ENCODE measurements around the gene PCBP3.
A peak's percentile ranks its signal among the peaks of the same experiment; 100 is the strongest.

The PCBP3 gene

DNA sequence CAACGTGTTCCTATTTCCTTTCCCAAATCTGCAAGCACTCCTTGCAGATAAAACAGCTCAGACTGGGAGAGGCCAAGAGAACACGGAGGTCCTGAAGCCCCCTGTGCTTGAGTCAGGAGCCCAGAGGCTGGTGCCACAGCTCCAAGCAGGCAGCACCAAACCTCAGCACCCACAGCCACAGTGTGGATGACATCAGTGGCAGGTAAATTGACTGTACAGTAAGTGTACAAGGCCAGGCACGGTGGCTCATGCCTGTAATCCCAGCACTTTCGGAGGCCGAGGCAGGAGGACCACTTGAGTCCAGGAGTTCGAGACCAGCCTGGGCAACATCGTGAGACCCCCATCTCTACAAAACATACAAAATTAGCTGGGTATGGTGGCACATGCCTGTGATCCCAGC lies 336.1 kb downstream of the PCBP3 start:
- CTCF ChIA-PET, result interaction anchor here (0.8 kb wide), 1 partner anchor 9 kb away, joined by 4 read pairs; no protein-coding TSS in a partner anchor
- H3K9me3 ChIP-seq (ENCODE audit: control extremely low read depth in 1 of 5, control insufficient read depth in 4 of 5, insufficient read depth in 2 of 5, low read depth in 1 of 5, low read length in 4 of 5), result no peaks in the 10 kb centered on the region
- WGBS (ENCODE audit: insufficient coverage), result 86% methylated on average over 5 of the region's 7 CpGs
- peaks cover 0 to 37% (median 30%) of the 10 kb centered on the region in 4 experiments for H3K4me1 ChIP-seq (ENCODE audit: control extremely low read depth in 1 of 4, control insufficient read depth in 4 of 4, insufficient read depth in 4 of 4, low read length in 3 of 4)
- H3K27me3 ChIP-seq (replicated peaks in 2 of 5; ENCODE audit: control insufficient read depth in 4 of 5, insufficient read depth in 5 of 5, low read length in 4 of 5), result peaks cover 0 to 84% (median 18%) of the 10 kb centered on the region in 5 experiments
- POLR2A ChIA-PET, result no interaction called here
- DNase-seq, result no peak
- H3K4me3 ChIP-seq (ENCODE audit: control insufficient read depth in 1 of 7, extremely low read depth in 1 of 7, insufficient read depth in 4 of 7, low read depth in 2 of 7, low read length in 6 of 7), result no peak overlapping the region
- H3K36me3 ChIP-seq (ENCODE audit: control insufficient read depth in 4 of 4, insufficient read depth in 4 of 4, low read length in 3 of 4), result no peaks in the 10 kb centered on the region
- H3K27ac ChIP-seq (ENCODE audit: insufficient read depth in 1 of 2, low read depth in 1 of 2, low read length in 2 of 2, poor library complexity in 1 of 2, severe bottlenecking in 2 of 2), result no peak overlapping the region

DNA sequence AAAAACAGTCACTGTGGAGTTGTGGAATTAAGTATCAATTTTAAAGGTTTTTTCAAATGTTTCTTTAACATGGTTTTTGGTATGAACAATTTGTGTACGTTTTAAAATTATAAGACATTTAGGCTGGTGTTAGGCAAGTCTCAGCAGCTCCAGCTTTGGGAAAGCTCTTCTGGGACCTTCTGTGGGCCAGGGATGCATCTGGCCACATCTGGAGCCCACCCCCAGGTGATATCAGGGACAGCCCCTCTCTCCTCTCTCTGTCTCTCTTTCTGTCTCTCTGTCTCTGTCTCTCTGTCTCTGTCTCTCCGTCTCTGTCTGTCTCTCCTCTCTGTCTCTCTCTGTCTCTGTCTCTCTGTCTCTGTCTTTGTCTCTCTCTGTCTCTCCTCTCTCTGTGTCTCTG lies 336.7 kb downstream of the PCBP3 start:
- peaks cover 0 to 30% (median 24%) of the 10 kb centered on the region in 4 experiments for H3K4me1 ChIP-seq (ENCODE audit: control extremely low read depth in 1 of 4, control insufficient read depth in 4 of 4, insufficient read depth in 4 of 4, low read length in 3 of 4)
- peaks cover 0 to 84% (median 14%) of the 10 kb centered on the region in 5 experiments for H3K27me3 ChIP-seq (replicated peaks in 2 of 5; ENCODE audit: control insufficient read depth in 4 of 5, insufficient read depth in 5 of 5, low read length in 4 of 5)
- ChIA-PET CTCF (interaction anchor here (0.8 kb wide), 1 partner anchor 9 kb away, joined by 4 read pairs; no protein-coding TSS in a partner anchor), POLR2A (no interaction called here)
- no peak overlapping the region for H3K4me3 ChIP-seq (ENCODE audit: control insufficient read depth in 1 of 7, extremely low read depth in 1 of 7, insufficient read depth in 4 of 7, low read depth in 2 of 7, low read length in 6 of 7)
- 83% methylated on average over 2 of the region's 2 CpGs for WGBS (ENCODE audit: insufficient coverage)
- no peak for DNase-seq
- no peak overlapping the region for H3K27ac ChIP-seq (ENCODE audit: insufficient read depth in 1 of 2, low read depth in 1 of 2, low read length in 2 of 2, poor library complexity in 1 of 2, severe bottlenecking in 2 of 2)
- H3K36me3 ChIP-seq (ENCODE audit: control insufficient read depth in 4 of 4, insufficient read depth in 4 of 4, low read length in 3 of 4), result no peaks in the 10 kb centered on the region
- H3K9me3 ChIP-seq (ENCODE audit: control extremely low read depth in 1 of 5, control insufficient read depth in 4 of 5, insufficient read depth in 2 of 5, low read depth in 1 of 5, low read length in 4 of 5), result no peaks in the 10 kb centered on the region

GRCh38 chr21:45980697-45981096 lies 337.2 kb downstream of the PCBP3 start:
- Histone ChIP-seq H3K27me3 (replicated peaks in 2 of 5; ENCODE audit: control insufficient read depth in 4 of 5, insufficient read depth in 5 of 5, low read length in 4 of 5) (peaks cover 0 to 83% (median 14%) of the 10 kb centered on the region in 5 experiments), H3K9me3 (ENCODE audit: control extremely low read depth in 1 of 5, control insufficient read depth in 4 of 5, insufficient read depth in 2 of 5, low read depth in 1 of 5, low read length in 4 of 5) (no peaks in the 10 kb centered on the region), H3K4me1 (ENCODE audit: control extremely low read depth in 1 of 4, control insufficient read depth in 4 of 4, insufficient read depth in 4 of 4, low read length in 3 of 4) (peaks cover 0 to 29% (median 22%) of the 10 kb centered on the region in 4 experiments), H3K4me3 (ENCODE audit: control insufficient read depth in 1 of 7, extremely low read depth in 1 of 7, insufficient read depth in 4 of 7, low read depth in 2 of 7, low read length in 6 of 7) (peak overlapping the region in 5 of 7 experiments; percentile 30 to 76 (median 56)), H3K36me3 (ENCODE audit: control insufficient read depth in 4 of 4, insufficient read depth in 4 of 4, low read length in 3 of 4) (no peaks in the 10 kb centered on the region), H3K27ac (ENCODE audit: insufficient read depth in 1 of 2, low read depth in 1 of 2, low read length in 2 of 2, poor library complexity in 1 of 2, severe bottlenecking in 2 of 2) (no peak overlapping the region)
- no peak for DNase-seq
- POLR2A ChIA-PET, result no interaction called here
- CTCF ChIA-PET, result no interaction called here

DNA sequence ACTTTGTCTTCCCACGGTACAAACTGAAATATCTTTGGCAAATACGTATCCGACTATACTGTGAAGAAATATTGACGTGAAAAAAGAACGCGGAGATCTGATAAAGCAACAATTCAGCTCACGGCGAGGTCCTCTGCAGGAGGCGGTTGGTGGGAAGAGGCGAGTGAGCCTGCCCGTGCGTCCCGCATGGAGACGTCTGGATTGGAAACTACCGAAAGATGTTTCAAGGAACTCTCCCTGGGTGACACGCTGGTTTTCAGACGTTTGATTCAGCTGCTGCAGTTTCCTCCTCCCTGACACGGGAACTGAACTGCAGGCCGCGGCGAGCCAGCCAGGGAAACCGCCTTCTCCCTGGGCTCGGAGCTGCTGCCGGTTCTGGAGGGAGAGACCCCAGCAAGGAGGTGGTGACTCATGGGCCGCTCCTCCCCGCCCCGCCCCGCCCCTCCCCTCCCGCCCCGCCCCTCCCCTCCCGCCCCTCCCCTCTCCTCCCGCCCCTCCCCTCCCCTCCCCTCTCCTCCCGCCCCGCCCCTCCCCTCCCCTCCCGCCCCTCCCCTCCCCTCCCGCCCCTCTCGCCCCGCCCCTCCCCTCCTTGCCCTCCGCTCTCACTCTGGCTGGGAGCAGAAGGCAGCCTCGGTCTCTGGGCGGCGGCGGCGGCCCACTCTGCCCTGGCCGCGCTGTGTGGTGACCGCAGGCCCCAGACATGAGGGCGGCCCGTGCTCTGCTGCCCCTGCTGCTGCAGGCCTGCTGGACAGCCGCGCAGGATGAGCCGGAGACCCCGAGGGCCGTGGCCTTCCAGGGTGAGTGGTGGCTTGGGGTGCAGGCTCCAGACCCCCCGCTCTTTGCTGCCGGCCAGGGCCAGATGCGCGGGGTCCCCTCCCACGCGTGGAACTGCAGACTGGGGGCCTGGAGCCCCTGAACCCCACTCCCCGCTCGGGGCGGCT lies 337.9 kb downstream of the PCBP3 start, which contains the start of gene COL6A1:
Gene COL6A1 (plus strand): TSS at position 620 of the 941 bp plus-strand sequence. CDS start 81 bp downstream, at position 701.
- DNase-seq, result peak; percentile 88 to 95 (median 94)
- H3K4me3 ChIP-seq (ENCODE audit: control insufficient read depth in 1 of 7, extremely low read depth in 1 of 7, insufficient read depth in 4 of 7, low read depth in 2 of 7, low read length in 6 of 7), result peak within 1 kb of the TSS; percentile 18 to 76 (median 54)
- H3K36me3 ChIP-seq (ENCODE audit: control insufficient read depth in 4 of 4, insufficient read depth in 4 of 4, low read length in 3 of 4), result no peaks in the 10 kb centered on the region
- no peaks in the 10 kb centered on the region for H3K9me3 ChIP-seq (ENCODE audit: control extremely low read depth in 1 of 5, control insufficient read depth in 4 of 5, insufficient read depth in 2 of 5, low read depth in 1 of 5, low read length in 4 of 5)
- H3K27me3 ChIP-seq (replicated peaks in 2 of 5; ENCODE audit: control insufficient read depth in 4 of 5, insufficient read depth in 5 of 5, low read length in 4 of 5), result peaks cover 0 to 79% (median 14%) of the 10 kb centered on the region in 5 experiments
- CTCF ChIA-PET, result no interaction called here
- WGBS (ENCODE audit: insufficient coverage), result under 1% methylated on average over 37 of the region's 63 CpGs
- H3K4me1 ChIP-seq (ENCODE audit: control extremely low read depth in 1 of 4, control insufficient read depth in 4 of 4, insufficient read depth in 4 of 4, low read length in 3 of 4), result peaks cover 0 to 29% (median 22%) of the 10 kb centered on the region in 4 experiments
- POLR2A ChIA-PET, result no interaction called here
- no peak within 1 kb of the TSS for H3K27ac ChIP-seq (ENCODE audit: insufficient read depth in 1 of 2, low read depth in 1 of 2, low read length in 2 of 2, poor library complexity in 1 of 2, severe bottlenecking in 2 of 2)

- CTCF ChIA-PET, result no interaction called here
- Histone ChIP-seq H3K27ac (ENCODE audit: insufficient read depth in 1 of 2, low read depth in 1 of 2, low read length in 2 of 2, poor library complexity in 1 of 2, severe bottlenecking in 2 of 2) (no peak overlapping the region), H3K4me3 (ENCODE audit: control insufficient read depth in 1 of 7, extremely low read depth in 1 of 7, insufficient read depth in 4 of 7, low read depth in 2 of 7, low read length in 6 of 7) (peak overlapping the region in 6 of 7 experiments; percentile 36 to 72 (median 48)), H3K4me1 (ENCODE audit: control extremely low read depth in 1 of 4, control insufficient read depth in 4 of 4, insufficient read depth in 4 of 4, low read length in 3 of 4) (peaks cover 0 to 27% (median 21%) of the 10 kb centered on the region in 4 experiments), H3K27me3 (replicated peaks in 2 of 5; ENCODE audit: control insufficient read depth in 4 of 5, insufficient read depth in 5 of 5, low read length in 4 of 5) (peaks cover 0 to 72% (median 11%) of the 10 kb centered on the region in 5 experiments), H3K9me3 (ENCODE audit: control extremely low read depth in 1 of 5, control insufficient read depth in 4 of 5, insufficient read depth in 2 of 5, low read depth in 1 of 5, low read length in 4 of 5) (no peaks in the 10 kb centered on the region), H3K36me3 (ENCODE audit: control insufficient read depth in 4 of 4, insufficient read depth in 4 of 4, low read length in 3 of 4) (no peaks in the 10 kb centered on the region)
- POLR2A ChIA-PET, result no interaction called here
- WGBS (ENCODE audit: insufficient coverage), result 9% methylated on average over 32 of the region's 45 CpGs
- peak in 2 of 3 donors; percentile 31 to 32 for DNase-seq
Measured at GRCh38 chr21:45982092-45982757, 338.7 kb downstream of the PCBP3 start.

DNA sequence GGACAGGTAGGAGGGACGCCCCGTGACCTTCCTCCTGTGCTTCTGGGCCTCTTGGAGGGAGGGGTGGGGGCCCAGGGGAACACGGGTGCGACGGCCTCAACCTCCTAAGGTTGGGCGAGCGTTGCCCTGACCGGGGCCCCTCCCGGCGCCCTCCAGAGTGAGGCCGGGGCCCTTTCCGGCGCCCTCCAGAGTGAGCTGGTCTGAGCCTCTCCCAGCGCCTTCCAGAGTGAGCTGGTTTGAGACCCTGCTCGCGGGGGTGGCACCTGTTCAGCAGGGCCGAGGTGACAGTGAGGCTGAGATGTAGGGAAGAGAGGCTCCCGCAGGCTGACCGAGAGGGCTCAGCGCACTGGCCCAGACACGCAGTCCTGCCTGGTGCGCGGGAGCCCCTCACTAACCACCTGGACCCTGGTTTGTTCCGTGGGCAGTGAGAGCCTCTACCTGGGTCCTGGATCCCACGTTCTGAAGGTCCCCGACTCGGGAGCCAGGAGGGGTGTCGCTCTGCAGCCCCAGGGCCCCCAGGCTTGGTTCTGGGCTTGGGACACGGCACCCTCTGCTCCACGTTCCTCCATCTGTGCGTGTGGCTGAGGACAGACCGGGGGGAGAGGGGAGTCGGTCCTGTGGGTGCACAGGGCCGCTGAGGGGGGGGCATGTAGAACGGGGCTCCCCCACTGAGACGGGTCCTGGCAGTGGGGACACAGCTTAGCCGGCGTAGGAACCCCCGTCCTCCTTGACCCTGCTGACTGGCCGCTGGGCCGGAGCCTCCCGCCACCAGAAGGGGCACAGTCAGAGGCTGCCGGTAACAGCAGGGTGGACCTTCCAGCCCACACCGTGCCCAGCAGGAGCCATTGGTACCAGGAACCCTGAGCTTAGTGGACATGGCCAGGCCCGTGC lies 339.5 kb downstream of the PCBP3 start:
- no peaks in the 10 kb centered on the region for H3K9me3 ChIP-seq (ENCODE audit: control extremely low read depth in 1 of 5, control insufficient read depth in 4 of 5, insufficient read depth in 2 of 5, low read depth in 1 of 5, low read length in 4 of 5)
- H3K36me3 ChIP-seq (ENCODE audit: control insufficient read depth in 4 of 4, insufficient read depth in 4 of 4, low read length in 3 of 4), result no peaks in the 10 kb centered on the region
- H3K4me1 ChIP-seq (ENCODE audit: control extremely low read depth in 1 of 4, control insufficient read depth in 4 of 4, insufficient read depth in 4 of 4, low read length in 3 of 4), result peaks cover 0 to 24% (median 19%) of the 10 kb centered on the region in 4 experiments
- 68% methylated on average over 41 of the region's 45 CpGs for WGBS (ENCODE audit: insufficient coverage)
- peak overlapping the region in 1 of 7 experiments; percentile 28 for H3K4me3 ChIP-seq (ENCODE audit: control insufficient read depth in 1 of 7, extremely low read depth in 1 of 7, insufficient read depth in 4 of 7, low read depth in 2 of 7, low read length in 6 of 7)
- POLR2A ChIA-PET, result no interaction called here
- CTCF ChIA-PET, result no interaction called here
- peaks cover 0 to 67% (median 9%) of the 10 kb centered on the region in 5 experiments for H3K27me3 ChIP-seq (replicated peaks in 2 of 5; ENCODE audit: control insufficient read depth in 4 of 5, insufficient read depth in 5 of 5, low read length in 4 of 5)
- DNase-seq, result no peak
- no peak overlapping the region for H3K27ac ChIP-seq (ENCODE audit: insufficient read depth in 1 of 2, low read depth in 1 of 2, low read length in 2 of 2, poor library complexity in 1 of 2, severe bottlenecking in 2 of 2)

Data from common myeloid progenitor, CD34-positive (primary cell).